K562 (cell line): ENCODE measurements around the gene ANKS1B.

Experiments
- CTCF ChIP-seq, 3 experiments: IDR thresholded peaks in 2 of 3; conservative IDR thresholded peaks in 1 of 3; 2 replicates each; pipeline ENCODE4 v1.5.1; 2011 to 2012; ENCODE audit warnings: low read length in 3 of 3, mild to moderate bottlenecking in 3 of 3, control low read depth in 2 of 3, improper control_type of control experiment in 1 of 3, inconsistent platforms in 1 of 3, low read depth in 1 of 3, mixed read lengths in 1 of 3, moderate library complexity in 1 of 3; ENCODE audit not compliant: insufficient read depth in 2 of 3
- FOXA3 ChIP-seq, 2 experiments: fragments of 450-650 bp in 1 of 2; sonication (generic) in 1 of 2; formaldehyde crosslinking; IDR thresholded peaks in 1 of 2; conservative IDR thresholded peaks in 1 of 2; 2 replicates each; pipeline versions ENCODE4 v1.4.0 to v1.8.0; 2020 to 2022; ENCODE audit warnings: mild to moderate bottlenecking in 2 of 2, missing genetic modification reagents in 1 of 2
- FOXM1 ChIP-seq, 2 experiments: fragments of 450-650 bp in 1 of 2; sonication (generic) in 1 of 2; formaldehyde crosslinking in 1 of 2; IDR thresholded peaks; 2 replicates each; pipeline versions ENCODE4 v1.6.1 to v1.9.0; 2017 to 2022; ENCODE audit warnings: low read depth in 2 of 2, mild to moderate bottlenecking in 2 of 2, missing genetic modification reagents in 1 of 2, moderate library complexity in 1 of 2
- MAFK ChIP-seq: IDR thresholded peaks from 2 replicates; pipeline ENCODE4 v1.6.1; 2011; ENCODE audit warnings: low read length, improper control_type of control experiment
- MLX ChIP-seq, 2 experiments: fragments of 450-650 bp in 1 of 2; sonication (generic) in 1 of 2; formaldehyde crosslinking; conservative IDR thresholded peaks; 2 replicates each; pipeline versions ENCODE4 v1.4.0 to v1.8.1; 2020 to 2022; ENCODE audit warnings: mild to moderate bottlenecking in 1 of 2, missing genetic modification reagents in 1 of 2
- NFXL1 ChIP-seq: fragments of 450-650 bp; formaldehyde crosslinking; IDR thresholded peaks from 2 replicates; pipeline ENCODE4 v1.4.0; 2021; ENCODE audit warnings: mild to moderate bottlenecking
- POLR2AphosphoS5 ChIP-seq: IDR thresholded peaks from 2 replicates; pipeline ENCODE4 v1.6.1; 2011; ENCODE audit warnings: mild to moderate bottlenecking, low read depth, low read length, moderate library complexity; ENCODE audit not compliant: control insufficient read depth, insufficient read depth
- PTRF ChIP-seq: fragments of 450-650 bp; IDR thresholded peaks from 2 replicates; pipeline ENCODE4 v1.6.1; 2016; ENCODE audit warnings: mild to moderate bottlenecking, missing genetic modification characterization, missing compliant biosample characterization
- RAD21 ChIP-seq, 2 experiments: fragments of 250-450 bp in 1 of 2; fragments of 450-650 bp in 1 of 2; sonication (Bioruptor Pico) in 1 of 2; formaldehyde crosslinking in 1 of 2; IDR thresholded peaks in 1 of 2; conservative IDR thresholded peaks in 1 of 2; 2 replicates each; pipeline versions ENCODE4 v1.4.0 to v1.8.0; 2020 to 2022; ENCODE audit warnings: mild to moderate bottlenecking in 2 of 2, moderate library complexity in 1 of 2
- THRB ChIP-seq: fragments of 450-650 bp; formaldehyde crosslinking; conservative IDR thresholded peaks from 2 replicates; pipeline ENCODE4 v1.4.0; 2022; ENCODE audit warnings: mild to moderate bottlenecking, missing genetic modification characterization
- XRCC3 ChIP-seq: fragments of 450-650 bp; IDR thresholded peaks from 2 replicates; pipeline ENCODE4 v1.6.1; 2017; ENCODE audit warnings: mild to moderate bottlenecking, moderate library complexity
- ZFP1 ChIP-seq: fragments of 450-650 bp; formaldehyde crosslinking; IDR thresholded peaks from 2 replicates; pipeline ENCODE4 v1.4.0; 2020; ENCODE audit warnings: mild to moderate bottlenecking, mixed read lengths

- TF ChIP-seq POLR2AphosphoS5, result no peak
- no peak for TF ChIP-seq FOXM1 (IDR thresholded peaks at IDR 0.05; ENCODE audit: low read depth)
- TF ChIP-seq FOXM1 (CRISPR knock-in tag; IDR thresholded peaks at IDR 0.05; ENCODE audit: low read depth), result no peak
- no peak for TF ChIP-seq MAFK
- no peak for TF ChIP-seq RAD21 (CRISPR knock-in tag; conservative IDR thresholded peaks at IDR 0.05 in 1 of 2, IDR thresholded peaks at IDR 0.05 in 1 of 2)
- no peak for TF ChIP-seq PTRF
- no peak for TF ChIP-seq THRB (CRISPR knock-in tag)
- no peak for TF ChIP-seq MLX (CRISPR knock-in tag; conservative IDR thresholded peaks at IDR 0.05)
- TF ChIP-seq FOXA3 (CRISPR knock-in tag; conservative IDR thresholded peaks at IDR 0.05 in 1 of 2, IDR thresholded peaks at IDR 0.05 in 1 of 2), result no peak
- no peak for TF ChIP-seq CTCF (IDR thresholded peaks at IDR 0.05 in 2 of 3, conservative IDR thresholded peaks at IDR 0.05 in 1 of 3; ENCODE audit: insufficient read depth in 2 of 3, low read depth in 1 of 3, low read length in 3 of 3)
- TF ChIP-seq ZFP1, result no peak
- no peak for TF ChIP-seq XRCC3
- TF ChIP-seq NFXL1 (CRISPR knock-in tag), result no peak
These were observed 410.8 kb downstream of the ANKS1B start for GRCh38 chr12:99573980-99574379.
